Small intestine (tissue), 7 donors: Measurements from ENCODE around the gene PLD6. TPM values are rescaled to one million over a fixed set of nuclear protein-coding genes. Genes with fewer than 3 reads are reported as not detected.

ENCODE experiments used
- DNase-seq, 2 donors: peaks; one replicate each; pipeline versions ENCODE4 v3.0.0 to v3.0.0-alpha.2; 2013
- FAIRE-seq: peaks from 2 replicates; lab custom pipeline; 2012; peaks lifted over from hg19 to GRCh38; lab: Jason Lieb, UNC
- H3K27ac ChIP-seq, 3 donors: one replicate each; pipeline ENCODE4 v1.5.1; 2013; ENCODE audit warnings: low read length in 2 of 3, mild to moderate bottlenecking in 2 of 3, control low read depth in 1 of 3, inconsistent platforms in 1 of 3, low read depth in 1 of 3, moderate library complexity in 1 of 3
- H3K27me3 ChIP-seq, 3 donors: one replicate each; pipeline ENCODE4 v1.6.1; 2013; ENCODE audit warnings: low read length in 3 of 3, inconsistent platforms in 1 of 3; ENCODE audit not compliant: control insufficient read depth in 3 of 3, insufficient read depth in 3 of 3
- H3K36me3 ChIP-seq, 3 donors: one replicate each; pipeline ENCODE4 v1.6.1; 2013; ENCODE audit warnings: low read length in 3 of 3, inconsistent platforms in 1 of 3, low read depth in 1 of 3, mild to moderate bottlenecking in 1 of 3, moderate library complexity in 1 of 3; ENCODE audit not compliant: control insufficient read depth in 3 of 3, insufficient read depth in 2 of 3
- H3K4me1 ChIP-seq, 3 donors: one replicate each; pipeline ENCODE4 v1.6.1; 2013; ENCODE audit warnings: low read length in 2 of 3, inconsistent platforms in 1 of 3, low read depth in 1 of 3, mild to moderate bottlenecking in 1 of 3, moderate library complexity in 1 of 3; ENCODE audit not compliant: control insufficient read depth in 3 of 3, insufficient read depth in 2 of 3
- H3K4me3 ChIP-seq, 3 donors: one replicate each; pipeline ENCODE4 v1.5.1; 2013; ENCODE audit warnings: low read length in 3 of 3, control low read depth in 1 of 3, inconsistent platforms in 1 of 3, low read depth in 1 of 3, mild to moderate bottlenecking in 1 of 3, moderate library complexity in 1 of 3
- H3K9me3 ChIP-seq, 2 donors: one replicate each; pipeline ENCODE4 v1.6.1; 2013; ENCODE audit warnings: low read depth in 1 of 2, low read length in 1 of 2; ENCODE audit not compliant: control insufficient read depth in 2 of 2, insufficient read depth in 1 of 2
- WGBS, 3 donors: extraction: QIAGEN DNeasy Blood & Tissue Kit; methylation state at CpG; one replicate each; pipeline ENCODE4 v1.1.7; 2013; 5-methylcytosine and 5-hydroxymethylcytosine counted together
- polyA plus RNA-seq, 4 donors: library from polyadenylated mRNA; stranded (reverse) in 3 of 4; unstranded in 1 of 4; fragments of 200-250 nt in 3 of 4; fragments of 120-200 nt in 1 of 4; gene quantifications; one replicate each; pipeline versions ENCODE4 v1.2.1 to v1.2.3, GENCODE V29; 2013
- donor health status: healthy with polysubstance abuse.
- donor health status: control.
- donor health status: control.
- donor health status: Bipolar disorder and iron deficiency.
- donor health status: healthy.

PLD6 gene
- polyA plus RNA-seq, 4 donors, result 1.4 to 5.2 (median 1.6) TPM

- no peaks in the 10 kb centered on the region for H3K9me3 ChIP-seq
- no peak overlapping the region for H3K4me3 ChIP-seq
- no peak overlapping the region for H3K27ac ChIP-seq
- WGBS, 3 donors, result 88 to 91% (median 90%) methylated on average over 10 of the region's 10 CpGs
- FAIRE-seq, result no peak
- peaks cover 0 to 15% (median 3%) of the 10 kb centered on the region in 3 donors for H3K36me3 ChIP-seq
- H3K4me1 ChIP-seq, result no peaks in the 10 kb centered on the region
- DNase-seq, result no peak
- H3K27me3 ChIP-seq, result no peaks in the 10 kb centered on the region
These were observed 35.5 kb upstream of the PLD6 start for GRCh38 chr17:17241656-17242055.

GRCh38 chr17:17239832-17240231 lies 33.7 kb upstream of the PLD6 start:
- Histone ChIP-seq H3K4me1 (peaks cover 0 to 10% (median 0%) of the 10 kb centered on the region in 3 donors), H3K36me3 (peaks cover 0 to 7% (median 0%) of the 10 kb centered on the region in 3 donors), H3K27ac (no peak overlapping the region), H3K4me3 (no peak overlapping the region), H3K27me3 (no peaks in the 10 kb centered on the region), H3K9me3 (no peaks in the 10 kb centered on the region)
- WGBS, 3 donors, result 70 to 88% (median 83%) methylated on average over 1 of the region's 1 CpG
- DNase-seq, result no peak
- no peak for FAIRE-seq

GRCh38 chr17:17237026-17237799 lies 31.1 kb upstream of the PLD6 start, which contains the start of gene FLCN:
Gene FLCN (minus strand): TSS chr17:17237168. CDS start chr17:17228137, 9,031 bp downstream.
- peak within 1 kb of the TSS; percentile 88 to 98 (median 91) for H3K27ac ChIP-seq
- 0% methylated on average over 53 of the region's 53 CpGs for WGBS, 3 donors
- no peak for FAIRE-seq

GRCh38 chr17:17236295-17237025 lies 30.3 kb upstream of the PLD6 start:
- peak overlapping the region; percentile 81 to 89 (median 88) for H3K4me3 ChIP-seq
- H3K9me3 ChIP-seq, result no peaks in the 10 kb centered on the region
- peaks cover 0 to 20% (median 1%) of the 10 kb centered on the region in 3 donors for H3K36me3 ChIP-seq
- DNase-seq, result peak; percentile 73 to 87
- peaks cover 0 to 24% (median 2%) of the 10 kb centered on the region in 3 donors for H3K4me1 ChIP-seq
- FAIRE-seq, result no peak
- H3K27ac ChIP-seq, result peak overlapping the region; percentile 88 to 98 (median 91)
- no peaks in the 10 kb centered on the region for H3K27me3 ChIP-seq
- 1 to 3% (median 1%) methylated on average over 31 of the region's 31 CpGs for WGBS, 3 donors

More at GRCh38 chr17:17237026-17237799, 31.1 kb upstream of the PLD6 start, which contains the start of gene FLCN:
- peak; percentile 89 to 95 for DNase-seq
- no peaks in the 10 kb centered on the region for H3K9me3 ChIP-seq
- peak within 1 kb of the TSS; percentile 81 to 89 (median 88) for H3K4me3 ChIP-seq
- H3K36me3 ChIP-seq, result peaks cover 0 to 16% (median 0%) of the 10 kb centered on the region in 3 donors
- H3K27me3 ChIP-seq, result no peaks in the 10 kb centered on the region
- peaks cover 0 to 19% (median 2%) of the 10 kb centered on the region in 3 donors for H3K4me1 ChIP-seq

- Histone ChIP-seq H3K4me3 (peak overlapping the region; percentile 81 to 89 (median 88)), H3K27ac (peak overlapping the region; percentile 57 to 98 (median 91)), H3K36me3 (peaks cover 0 to 30% (median 7%) of the 10 kb centered on the region in 3 donors), H3K9me3 (no peaks in the 10 kb centered on the region), H3K4me1 (peaks cover 0 to 24% (median 2%) of the 10 kb centered on the region in 3 donors), H3K27me3 (no peaks in the 10 kb centered on the region)
- DNase-seq (peak; percentile 5 to 78), FAIRE-seq (no peak)
- 51 to 54% (median 52%) methylated on average over 19 of the region's 19 CpGs for WGBS, 3 donors
These were observed 29.4 kb upstream of the PLD6 start for GRCh38 chr17:17235212-17236174.

GRCh38 chr17:17232303-17232621 lies 26.1 kb upstream of the PLD6 start:
- Histone ChIP-seq H3K36me3 (peaks cover 10 to 62% (median 30%) of the 10 kb centered on the region in 3 donors), H3K4me3 (no peak overlapping the region), H3K27me3 (no peaks in the 10 kb centered on the region), H3K27ac (peak overlapping the region in 1 of 3 donors; percentile 61), H3K9me3 (no peaks in the 10 kb centered on the region), H3K4me1 (peaks cover 0 to 24% (median 2%) of the 10 kb centered on the region in 3 donors)
- 61 to 68% (median 64%) methylated on average over 11 of the region's 11 CpGs for WGBS, 3 donors
- DNase-seq (peak in 1 of 2 donors; percentile 15), FAIRE-seq (no peak)

- Histone ChIP-seq H3K9me3 (no peaks in the 10 kb centered on the region), H3K27ac (peak overlapping the region in 1 of 3 donors; percentile 61), H3K36me3 (peaks cover 10 to 67% (median 32%) of the 10 kb centered on the region in 3 donors), H3K4me3 (no peak overlapping the region), H3K27me3 (no peaks in the 10 kb centered on the region), H3K4me1 (peaks cover 0 to 24% (median 2%) of the 10 kb centered on the region in 3 donors)
- FAIRE-seq (no peak), DNase-seq (peak; percentile 55 to 77)
- WGBS, 3 donors, result 57 to 72% (median 59%) methylated on average over 16 of the region's 16 CpGs
These were observed 25.6 kb upstream of the PLD6 start for GRCh38 chr17:17231621-17232302.
